Upper lobe of left lung (tissue), 4 donors: Measurements from ENCODE around the gene IPMK.

Source experiments
- POLR2A ChIP-seq, 4 donors: fragments of 450-650 bp; IDR thresholded peaks; one replicate each; pipeline ENCODE4 v1.5.1; 2016 to 2017; ENCODE audit warnings: antibody characterized with exemption in 4 of 4, mild to moderate bottlenecking in 2 of 4
- TF ChIP-seq, protein P1 (sequence below), 6 experiments: fragments of 450-650 bp in 4 of 6; fragments of 200-600 bp in 2 of 6; sonication (generic) in 2 of 6; IDR thresholded peaks; one replicate each; pipeline ENCODE4 v1.5.1; 2016 to 2019; ENCODE audit warnings: antibody characterized with exemption in 6 of 6

DNA sequence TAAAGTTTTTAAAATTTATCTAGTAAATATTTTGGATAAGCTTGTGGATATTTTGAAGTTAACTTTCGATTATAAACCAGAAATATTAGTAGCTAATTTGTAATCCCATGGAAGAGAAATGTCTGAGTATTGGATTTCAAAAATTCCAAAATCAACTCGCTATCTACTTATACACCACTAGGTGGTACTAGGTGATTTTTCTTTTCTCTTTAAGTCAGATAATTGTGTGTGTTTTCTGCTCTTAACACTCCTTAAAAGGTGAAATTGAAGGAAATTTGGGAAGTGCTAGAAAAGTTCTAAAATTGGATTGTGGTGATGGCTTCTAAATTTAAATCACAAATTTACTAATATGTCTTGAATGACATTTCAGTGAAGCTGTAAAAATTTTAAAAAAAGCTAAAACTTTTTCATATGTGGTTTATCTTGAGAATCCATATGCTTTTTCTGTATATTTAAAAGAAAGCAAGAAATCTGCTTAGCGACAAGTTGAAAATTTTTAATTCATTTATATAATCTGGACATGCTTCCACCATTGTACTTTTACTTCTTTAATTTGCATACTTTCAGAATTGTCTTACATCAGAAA, 90.2 kb downstream of the IPMK start:
- TF ChIP-seq, protein P1, sequence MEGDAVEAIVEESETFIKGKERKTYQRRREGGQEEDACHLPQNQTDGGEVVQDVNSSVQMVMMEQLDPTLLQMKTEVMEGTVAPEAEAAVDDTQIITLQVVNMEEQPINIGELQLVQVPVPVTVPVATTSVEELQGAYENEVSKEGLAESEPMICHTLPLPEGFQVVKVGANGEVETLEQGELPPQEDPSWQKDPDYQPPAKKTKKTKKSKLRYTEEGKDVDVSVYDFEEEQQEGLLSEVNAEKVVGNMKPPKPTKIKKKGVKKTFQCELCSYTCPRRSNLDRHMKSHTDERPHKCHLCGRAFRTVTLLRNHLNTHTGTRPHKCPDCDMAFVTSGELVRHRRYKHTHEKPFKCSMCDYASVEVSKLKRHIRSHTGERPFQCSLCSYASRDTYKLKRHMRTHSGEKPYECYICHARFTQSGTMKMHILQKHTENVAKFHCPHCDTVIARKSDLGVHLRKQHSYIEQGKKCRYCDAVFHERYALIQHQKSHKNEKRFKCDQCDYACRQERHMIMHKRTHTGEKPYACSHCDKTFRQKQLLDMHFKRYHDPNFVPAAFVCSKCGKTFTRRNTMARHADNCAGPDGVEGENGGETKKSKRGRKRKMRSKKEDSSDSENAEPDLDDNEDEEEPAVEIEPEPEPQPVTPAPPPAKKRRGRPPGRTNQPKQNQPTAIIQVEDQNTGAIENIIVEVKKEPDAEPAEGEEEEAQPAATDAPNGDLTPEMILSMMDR (IDR thresholded peaks at IDR 0.05), result peak; percentile 38 to 65 (median 53)
- TF ChIP-seq POLR2A (IDR thresholded peaks at IDR 0.05), result no peak
